ENCODE data around the gene SLC38A5.

GRCh38 chrX:48496660-48497059 is 26.6 kb upstream of the SLC38A5 start:
- TF ChIP-seq POLR2A (IDR thresholded peaks at IDR 0.05) (no peak), POLR2AphosphoS5 (IDR thresholded peaks at IDR 0.05) (no peak), CTCF (IDR thresholded peaks at IDR 0.05) (no peak)

All from suprapubic skin (tissue), 4 donors.